H9 (cell line): ENCODE measurements around the gene STIM2. TPM values are rescaled to one million over a fixed set of nuclear protein-coding genes. Genes with fewer than 3 reads are reported as not detected.
A peak's percentile ranks its signal among the peaks of the same experiment; 100 is the strongest.

ENCODE experiments used
- DNase-seq: peaks from one replicate; pipeline ENCODE4 v3.0.0-alpha.2; 2017
- H2AFZ ChIP-seq: one replicate; pipeline ENCODE4 v1.6.1; 2013; ENCODE audit warnings: mild to moderate bottlenecking, low read length, control low read depth, moderate library complexity
- H2AK5ac ChIP-seq: 2 replicates; pipeline ENCODE4 v1.6.1; 2013; ENCODE audit warnings: low read length, control low read depth, mixed read lengths; ENCODE audit not compliant: insufficient read length
- H2BK120ac ChIP-seq: one replicate; pipeline ENCODE4 v1.6.1; 2013; ENCODE audit warnings: low read depth, mild to moderate bottlenecking, low read length, control low read depth, inconsistent platforms; ENCODE audit not compliant: poor library complexity, severe bottlenecking
- H2BK12ac ChIP-seq: 2 replicates; pipeline ENCODE4 v1.6.1; 2013; ENCODE audit warnings: low read length, control low read depth, mixed read lengths, low read depth; ENCODE audit not compliant: insufficient read length
- H2BK15ac ChIP-seq: 2 replicates; pipeline ENCODE4 v1.6.1; 2013; ENCODE audit warnings: low read depth, low read length, control low read depth
- H2BK20ac ChIP-seq: one replicate; pipeline ENCODE4 v1.6.1; 2013; ENCODE audit warnings: low read depth, mild to moderate bottlenecking, low read length, control low read depth, inconsistent platforms; ENCODE audit not compliant: poor library complexity, severe bottlenecking
- H2BK5ac ChIP-seq: 2 replicates; pipeline ENCODE4 v1.6.1; 2013; ENCODE audit warnings: low read length, control low read depth, mixed read lengths; ENCODE audit not compliant: insufficient read length
- H3K14ac ChIP-seq: 2 replicates; pipeline ENCODE4 v1.6.1; 2013; ENCODE audit warnings: low read length, control low read depth; ENCODE audit not compliant: insufficient read depth
- H3K18ac ChIP-seq: 2 replicates; pipeline ENCODE4 v1.6.1; 2013; ENCODE audit warnings: low read depth, mild to moderate bottlenecking, mixed read lengths, low read length, control low read depth; ENCODE audit not compliant: insufficient read length
- H3K23ac ChIP-seq: 2 replicates; pipeline ENCODE4 v1.6.1; 2013; ENCODE audit warnings: low read length, control low read depth, mixed read lengths, low read depth; ENCODE audit not compliant: insufficient read length
- H3K23me2 ChIP-seq: 2 replicates; pipeline ENCODE4 v1.6.1; 2013; ENCODE audit warnings: low read depth, mild to moderate bottlenecking, mixed read lengths, low read length, control low read depth; ENCODE audit not compliant: insufficient read length, poor library complexity, severe bottlenecking
- H3K27ac ChIP-seq: 2 replicates; pipeline ENCODE4 v1.5.1; 2013; ENCODE audit warnings: low read length, control low read depth, mixed read lengths, low read depth; ENCODE audit not compliant: insufficient read length
- H3K27me3 ChIP-seq: 2 replicates; pipeline ENCODE4 v1.6.1; 2013; ENCODE audit warnings: low read length, control low read depth, inconsistent platforms; ENCODE audit not compliant: insufficient read depth
- H3K4ac ChIP-seq: 2 replicates; pipeline ENCODE4 v1.6.1; 2013; ENCODE audit warnings: low read depth, mild to moderate bottlenecking, control low read depth, inconsistent platforms, low read length, moderate library complexity
- H3K4me1 ChIP-seq: 2 replicates; pipeline ENCODE4 v1.6.1; 2013; ENCODE audit warnings: low read length, control low read depth, inconsistent platforms; ENCODE audit not compliant: insufficient read depth
- H3K4me2 ChIP-seq: 2 replicates; pipeline ENCODE4 v1.6.1; 2013; ENCODE audit warnings: low read length, control low read depth, mixed read lengths; ENCODE audit not compliant: insufficient read length, insufficient read depth
- H3K56ac ChIP-seq: 2 replicates; pipeline ENCODE4 v1.6.1; 2013; ENCODE audit warnings: low read depth, mild to moderate bottlenecking, mixed read lengths, low read length, control low read depth; ENCODE audit not compliant: insufficient read length
- H3K79me1 ChIP-seq: 2 replicates; pipeline ENCODE4 v1.6.1; 2013; ENCODE audit warnings: low read depth, mild to moderate bottlenecking, moderate library complexity, low read length, control low read depth, inconsistent platforms; ENCODE audit not compliant: insufficient read depth, poor library complexity, severe bottlenecking
- H3K79me2 ChIP-seq: 2 replicates; pipeline ENCODE4 v1.6.1; 2013; ENCODE audit warnings: low read length, control low read depth, inconsistent platforms; ENCODE audit not compliant: insufficient read depth
- H3K9ac ChIP-seq: 2 replicates; pipeline ENCODE4 v1.6.1; 2013; ENCODE audit warnings: low read length, control low read depth, mixed read lengths; ENCODE audit not compliant: insufficient read length; ENCODE audit errors: extremely low read depth
- H3K9me3 ChIP-seq: one replicate; pipeline ENCODE4 v1.6.1; 2013; ENCODE audit warnings: low read depth, low read length, inconsistent platforms; ENCODE audit not compliant: control insufficient read depth
- H3T11ph ChIP-seq: one replicate; pipeline ENCODE4 v1.6.1; 2013; ENCODE audit warnings: mild to moderate bottlenecking, low read length, control low read depth, inconsistent platforms
- H4K20me1 ChIP-seq: one replicate; pipeline ENCODE4 v1.6.1; 2013; ENCODE audit not compliant: control insufficient read depth, insufficient read length, insufficient read depth
- H4K5ac ChIP-seq: 2 replicates; pipeline ENCODE4 v1.6.1; 2013; ENCODE audit warnings: low read depth, mild to moderate bottlenecking, mixed read lengths, low read length, control low read depth; ENCODE audit not compliant: insufficient read length
- H4K8ac ChIP-seq: replicated peaks from 2 replicates; pipeline ENCODE4 v1.6.1; 2013; ENCODE audit warnings: low read length, control low read depth, mixed read lengths, low read depth; ENCODE audit not compliant: insufficient read length
- H4K91ac ChIP-seq: 2 replicates; pipeline ENCODE4 v1.6.1; 2013; ENCODE audit warnings: low read depth, mild to moderate bottlenecking, moderate library complexity, mixed read lengths, low read length, control low read depth; ENCODE audit not compliant: insufficient read length
- H3K27ac Mint-ChIP-seq, 3 experiments: 2 replicates in 2 of 3; 3 replicates in 1 of 3; pipeline ENCODE4 v1.8.0; 2020 to 2021; ENCODE audit warnings: mixed read lengths in 3 of 3, mild to moderate bottlenecking in 1 of 3, moderate library complexity in 1 of 3
- H3K27me3 Mint-ChIP-seq: 2 replicates; pipeline ENCODE4 v1.8.0; 2021; ENCODE audit warnings: low read depth, mild to moderate bottlenecking, moderate library complexity, mixed read lengths
- H3K36me3 Mint-ChIP-seq, 3 experiments: 2 replicates in 2 of 3; 3 replicates in 1 of 3; pipeline ENCODE4 v1.8.0; 2020 to 2021; ENCODE audit warnings: low read depth in 3 of 3, mixed read lengths in 3 of 3; ENCODE audit not compliant: insufficient read depth in 1 of 3
- H3K4me1 Mint-ChIP-seq, 2 experiments: 2 replicates each; pipeline ENCODE4 v1.8.0; 2020; ENCODE audit warnings: mixed read lengths in 2 of 2
- H3K4me3 Mint-ChIP-seq, 2 experiments: 2 replicates in 1 of 2; 3 replicates in 1 of 2; pipeline ENCODE4 v1.8.0; 2020 to 2021; ENCODE audit warnings: mild to moderate bottlenecking in 2 of 2, mixed read lengths in 2 of 2, moderate library complexity in 1 of 2
- H3K9me3 Mint-ChIP-seq, 2 experiments: 2 replicates in 1 of 2; 3 replicates in 1 of 2; pipeline ENCODE4 v1.8.0; 2020; ENCODE audit warnings: mild to moderate bottlenecking in 2 of 2, mixed read lengths in 2 of 2, moderate library complexity in 1 of 2
- CTCF ChIP-seq: fragments of 200-600 bp; sonication (generic); conservative IDR thresholded peaks from 3 replicates; pipeline ENCODE4 v1.8.0; 2021; ENCODE audit warnings: antibody characterized with exemption, mild to moderate bottlenecking
- WGBS: extraction: QIAGEN DNeasy Blood & Tissue Kit; methylation state at CpG from one replicate; pipeline ENCODE4 v1.1.7; 2013; ENCODE audit warnings: missing lambda C conversion rate, low lambda C conversion rate, mixed read lengths; ENCODE audit not compliant: insufficient read length; ENCODE audit errors: extremely low coverage; 5-methylcytosine and 5-hydroxymethylcytosine counted together
- total RNA-seq: library from RNA; stranded (reverse); gene quantifications from 2 replicates; pipeline ENCODE4 v1.2.1, GENCODE V29; 2021

Gene STIM2
- total RNA-seq, 1 experiment from 2014 or later, result 26.2 TPM

- Histone ChIP-seq H2AFZ (no peak overlapping the region), H3K4me2 (no peak overlapping the region), H3K4me1 (no peaks in the 10 kb centered on the region), H3K23ac (no peak overlapping the region), H3K23me2 (no peaks in the 10 kb centered on the region), H3K27me3 (no peaks in the 10 kb centered on the region), H2AK5ac (no peak overlapping the region), H2BK5ac (no peak overlapping the region), H4K5ac (no peak overlapping the region), H2BK12ac (no peak overlapping the region), H2BK20ac (no peak overlapping the region), H3T11ph (no peak overlapping the region), H4K20me1 (no peaks in the 10 kb centered on the region), H4K8ac (no peak overlapping the region), H3K79me2 (peaks cover 2% of the 10 kb centered on the region; the same call in 1 of the 2 replicates), H3K9ac (no peak overlapping the region), H3K18ac (no peak overlapping the region), H4K91ac (no peak overlapping the region), H2BK120ac (no peak overlapping the region), H3K14ac (no peak overlapping the region), H3K79me1 (no peaks in the 10 kb centered on the region), H3K4ac (no peak overlapping the region), H3K27ac (no peak overlapping the region), H3K56ac (no peak overlapping the region), H2BK15ac (no peak overlapping the region), H3K9me3 (no peaks in the 10 kb centered on the region)
- Mint-ChIP-seq H3K4me3 (no peak overlapping the region), H3K27me3 (no peaks in the 10 kb centered on the region), H3K36me3 (peaks cover 9 to 15% (median 10%) of the 10 kb centered on the region in 3 experiments), H3K27ac (0 out of 7 replicates have a peak overlapping the region, but pooled peaks of 1 of the 3 experiments have one; percentile 48), H3K4me1 (no peaks in the 10 kb centered on the region; a peak in 1 of 4 replicates), H3K9me3 (peaks cover 0 to 9% of the 10 kb centered on the region in 2 experiments; a peak in 1 of 5 replicates)
- DNase-seq, result no peak
- no CpG with 5 or more reads among the region's 3 CpGs for WGBS
- no peak for TF ChIP-seq CTCF
Measured at GRCh38 chr4:26892480-26893150, 32.0 kb downstream of the STIM2 start.
